Measurements from ENCODE around the gene SMARCD2. TPM values are rescaled to one million over a fixed set of nuclear protein-coding genes. Genes with fewer than 3 reads are reported as not detected.

Gene SMARCD2
- total RNA-seq, 1 experiment from 2014 or later: 50.6 TPM

DNA sequence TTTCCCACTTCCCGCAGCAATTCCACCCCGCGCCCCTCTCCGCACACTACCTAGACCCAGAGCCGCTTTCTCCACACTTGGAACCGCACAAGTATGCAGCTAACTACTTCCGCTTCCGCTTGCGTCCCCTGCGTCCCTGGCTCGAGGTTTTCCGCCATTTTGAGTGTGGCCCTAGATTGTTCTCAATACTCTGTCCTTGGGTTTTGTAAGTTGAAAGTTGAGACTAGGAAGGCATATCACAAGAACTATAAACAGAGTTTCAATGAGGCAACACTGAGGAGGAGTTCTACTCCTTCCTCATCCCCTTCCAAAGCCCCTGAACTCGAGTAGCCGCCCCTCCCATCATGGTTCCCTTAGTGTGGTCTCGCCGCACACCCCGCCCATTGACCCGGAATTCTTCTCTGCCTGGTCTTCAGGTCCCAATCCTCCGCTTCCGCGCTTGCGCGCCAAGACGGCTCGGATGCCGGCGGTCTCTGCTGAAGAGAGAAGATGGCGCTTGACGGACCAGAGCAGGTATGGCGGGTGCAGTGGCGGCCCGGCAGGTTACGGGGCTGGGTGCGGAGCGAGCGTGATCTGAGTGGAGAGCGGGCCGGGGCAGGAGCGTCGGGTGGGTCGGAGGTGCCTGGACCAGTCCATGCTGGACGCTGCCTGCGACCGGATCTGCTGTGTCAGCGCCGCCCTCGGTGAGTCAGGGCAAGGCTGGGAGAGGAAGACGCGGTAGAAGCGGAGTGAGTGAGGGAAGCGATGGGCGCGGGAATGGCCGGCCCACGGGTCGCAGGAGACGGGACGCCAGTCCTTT, 15.3 kb downstream of the SMARCD2 start, which contains the start of the genes FTSJ3 and PSMC5:
Gene FTSJ3, minus strand, starts transcription at position 662 of the 799 bp plus-strand sequence. CDS start 761 bp downstream, outside the sequence.
Gene PSMC5, plus strand, starts transcription at position 430 of the 799 bp plus-strand sequence. Its CDS starts 60 bp downstream, at position 490.
- TF ChIP-seq CTCF (IDR thresholded peaks at IDR 0.05; ENCODE audit: unreplicated experiment): peak; percentile 36
- H3K9me3 Mint-ChIP-seq (ENCODE audit: low read depth, unreplicated experiment): no peaks in the 10 kb centered on the region
- peak; percentile 89 for DNase-seq
- H3K27me3 Mint-ChIP-seq (ENCODE audit: unreplicated experiment): no peaks in the 10 kb centered on the region
- BruUV-seq (replicated peaks): no TSS peak
- CTCF ChIA-PET: interaction anchor here (0.8 to 1.1 kb wide), 3 partner anchors 11 to 53 kb away, joined by 3 to 5 read pairs (median 3); partner anchors contain the start of genes CCDC47 and DDX42
- peak within 1 kb of the TSS; percentile 99 for H3K4me3 Mint-ChIP-seq (ENCODE audit: low read depth, unreplicated experiment)
- no peaks in the 10 kb centered on the region for H3K4me1 Mint-ChIP-seq (ENCODE audit: low read depth, unreplicated experiment)
- H3K27ac Mint-ChIP-seq (ENCODE audit: unreplicated experiment): peak within 1 kb of the TSS; percentile 97
- H3K36me3 Mint-ChIP-seq (ENCODE audit: insufficient read depth, unreplicated experiment): peaks cover 65% of the 10 kb centered on the region
- intact Hi-C loops (cut with micrococcal nuclease; ENCODE audit: unreplicated experiment): no loop called here

DNA sequence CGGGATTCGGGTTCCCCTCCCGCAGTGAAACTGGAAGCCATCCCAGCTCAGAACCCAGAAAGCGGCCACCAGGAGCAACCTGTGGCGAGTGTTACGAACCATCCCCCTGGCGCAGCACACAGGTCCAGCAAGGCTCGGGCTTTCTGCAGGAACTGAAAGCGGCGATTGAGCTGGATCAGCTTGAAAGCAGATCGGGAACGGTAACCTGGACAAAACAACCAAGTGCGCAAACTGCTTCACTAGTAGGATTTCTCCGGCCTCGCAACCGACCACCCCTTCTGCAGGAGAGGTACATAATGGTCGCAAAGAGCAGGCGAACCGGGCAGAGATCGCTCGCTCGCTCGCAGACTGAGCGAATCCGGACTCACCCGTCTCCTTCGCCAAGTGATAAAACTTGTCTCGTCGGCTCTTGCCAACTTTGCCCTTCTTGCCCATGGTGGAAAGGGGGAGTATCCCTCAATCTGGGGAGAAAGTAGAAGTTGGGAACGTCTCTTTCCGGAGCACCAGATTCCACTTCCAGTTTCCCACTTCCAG, 15.9 kb downstream of the SMARCD2 start:
- CTCF ChIA-PET: interaction anchor here (0.7 to 1.1 kb wide), 3 partner anchors 15 to 453 kb away, joined by 3 to 5 read pairs (median 4); partner anchors contain the start of genes CCDC47 and DDX42
- H3K27me3 Mint-ChIP-seq (ENCODE audit: unreplicated experiment): no peaks in the 10 kb centered on the region

DNA sequence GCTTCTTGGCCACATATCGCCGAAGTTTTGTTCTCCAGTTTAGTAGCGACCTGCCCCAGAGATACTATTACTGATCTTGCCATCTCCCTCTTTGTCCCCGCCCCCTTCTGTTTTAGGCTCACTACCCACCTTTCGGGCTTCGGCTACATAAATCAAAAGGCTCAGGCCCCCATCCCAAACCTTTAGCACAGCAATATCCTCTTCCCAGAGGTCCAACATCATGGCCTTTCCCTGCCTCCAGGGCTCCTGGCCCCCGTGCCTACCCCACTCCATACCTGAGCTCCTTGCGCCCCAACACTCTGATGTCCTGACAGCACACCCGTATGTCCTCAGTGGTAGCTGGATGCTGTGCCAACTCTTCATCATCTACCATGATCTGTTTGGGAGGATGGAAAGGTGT, 18.1 kb downstream of the SMARCD2 start:
- H3K27me3 Mint-ChIP-seq (ENCODE audit: unreplicated experiment): no peaks in the 10 kb centered on the region
- H3K4me3 Mint-ChIP-seq (ENCODE audit: low read depth, unreplicated experiment): no peak overlapping the region
- H3K36me3 Mint-ChIP-seq (ENCODE audit: insufficient read depth, unreplicated experiment): peaks cover 79% of the 10 kb centered on the region
- H3K9me3 Mint-ChIP-seq (ENCODE audit: low read depth, unreplicated experiment): no peaks in the 10 kb centered on the region
- H3K27ac Mint-ChIP-seq (ENCODE audit: unreplicated experiment): no peak overlapping the region
- CTCF ChIA-PET: no interaction called here
- H3K4me1 Mint-ChIP-seq (ENCODE audit: low read depth, unreplicated experiment): peaks cover 12% of the 10 kb centered on the region
- DNase-seq: no peak
- BruUV-seq (replicated peaks): no TSS peak
- no peak for TF ChIP-seq CTCF (IDR thresholded peaks at IDR 0.05; ENCODE audit: unreplicated experiment)
- intact Hi-C loops (cut with micrococcal nuclease; ENCODE audit: unreplicated experiment): no loop called here

More for the DNA sequence above, 15.9 kb downstream of the SMARCD2 start:
- Mint-ChIP-seq H3K4me3 (ENCODE audit: low read depth, unreplicated experiment) (peak overlapping the region; percentile 99), H3K36me3 (ENCODE audit: insufficient read depth, unreplicated experiment) (peaks cover 68% of the 10 kb centered on the region), H3K9me3 (ENCODE audit: low read depth, unreplicated experiment) (no peaks in the 10 kb centered on the region), H3K4me1 (ENCODE audit: low read depth, unreplicated experiment) (no peaks in the 10 kb centered on the region), H3K27ac (ENCODE audit: unreplicated experiment) (peak overlapping the region; percentile 97)
- no peak for DNase-seq
- no peak for TF ChIP-seq CTCF (IDR thresholded peaks at IDR 0.05; ENCODE audit: unreplicated experiment)
- intact Hi-C loops (cut with micrococcal nuclease; ENCODE audit: unreplicated experiment): no loop called here
- TSS peak; percentile 69 for BruUV-seq (replicated peaks)

- no TSS peak for BruUV-seq (replicated peaks)
- no peak for TF ChIP-seq CTCF (IDR thresholded peaks at IDR 0.05; ENCODE audit: unreplicated experiment)
- H3K27me3 Mint-ChIP-seq (ENCODE audit: unreplicated experiment): no peaks in the 10 kb centered on the region
- CTCF ChIA-PET: no interaction called here
- no peak overlapping the region for H3K27ac Mint-ChIP-seq (ENCODE audit: unreplicated experiment)
- peaks cover 85% of the 10 kb centered on the region for H3K36me3 Mint-ChIP-seq (ENCODE audit: insufficient read depth, unreplicated experiment)
- no peaks in the 10 kb centered on the region for H3K9me3 Mint-ChIP-seq (ENCODE audit: low read depth, unreplicated experiment)
- peaks cover 17% of the 10 kb centered on the region for H3K4me1 Mint-ChIP-seq (ENCODE audit: low read depth, unreplicated experiment)
- intact Hi-C loops (cut with micrococcal nuclease; ENCODE audit: unreplicated experiment): no loop called here
- DNase-seq: no peak
- no peak overlapping the region for H3K4me3 Mint-ChIP-seq (ENCODE audit: low read depth, unreplicated experiment)
These were observed 18.7 kb downstream of the SMARCD2 start for GRCh38 chr17:63823659-63824331.
